HepG2 (cell line): ENCODE data around the gene ANKRD40. TPM values are rescaled to one million over a fixed set of nuclear protein-coding genes. Genes with fewer than 3 reads are reported as not detected.

Experiments used
- CBFB ChIP-seq: sonication (generic); formaldehyde crosslinking; IDR thresholded peaks from 2 replicates; pipeline ENCODE4 v1.4.0; 2020; ENCODE audit warnings: missing genetic modification reagents
- KAT8 ChIP-seq: IDR thresholded peaks from 2 replicates; pipeline ENCODE4 v1.6.1; 2016; ENCODE audit warnings: missing genetic modification reagents, missing compliant biosample characterization
- MAZ ChIP-seq, 2 experiments: sonication (generic) in 1 of 2; formaldehyde crosslinking in 1 of 2; IDR thresholded peaks; 2 replicates each; pipeline versions ENCODE4 v1.5.0 to v1.6.1; 2012 to 2020; ENCODE audit warnings: low read depth in 2 of 2, mild to moderate bottlenecking in 2 of 2, borderline replicate concordance in 1 of 2, improper control_type of control experiment in 1 of 2, low read length in 1 of 2, missing genetic modification reagents in 1 of 2, moderate library complexity in 1 of 2
- MTF2 ChIP-seq: sonication (generic); formaldehyde crosslinking; IDR thresholded peaks from 2 replicates; pipeline ENCODE4 v1.5.0; 2020; ENCODE audit warnings: missing genetic modification reagents, borderline replicate concordance
- NFE2L2 ChIP-seq: fragments of 150-350 bp; IDR thresholded peaks from 2 replicates; pipeline ENCODE4 v1.6.1; 2014; ENCODE audit warnings: low read length
- SIN3A ChIP-seq: IDR thresholded peaks from 2 replicates; pipeline ENCODE4 v1.6.1; 2011; ENCODE audit warnings: low read depth, mild to moderate bottlenecking, control low read depth, low read length, borderline replicate concordance
- SRSF4 ChIP-seq: fragments of 200-400 bp; formaldehyde crosslinking; IDR thresholded peaks from one replicate; pipeline ENCODE4 v1.6.1; 2018; ENCODE audit warnings: mild to moderate bottlenecking, low read depth, low read length, moderate library complexity; ENCODE audit not compliant: poor library complexity, severe bottlenecking
- ZBTB21 ChIP-seq: sonication (generic); formaldehyde crosslinking; IDR thresholded peaks from 2 replicates; pipeline ENCODE4 v1.4.0; 2020; ENCODE audit warnings: missing genetic modification reagents
- ZNF282 ChIP-seq: fragments of 450-650 bp; IDR thresholded peaks from 2 replicates; pipeline ENCODE4 v1.6.1; 2018; ENCODE audit not compliant: partially characterized antibody
- ZNF547 ChIP-seq: sonication (generic); formaldehyde crosslinking; IDR thresholded peaks from 2 replicates; pipeline ENCODE4 v1.5.1; 2020; ENCODE audit warnings: mild to moderate bottlenecking, missing genetic modification reagents
- polyA plus RNA-seq, 8 experiments: library from polyadenylated mRNA; depleted of rRNA in 3 of 8; stranded (reverse) in 7 of 8; unstranded in 1 of 8; fragments of >200 nt; fragmentation: Illumina TruSeq in 4 of 8; extraction: Trizol in 4 of 8; gene quantifications; 2 replicates each; pipeline versions ENCODE4 v1.2.1 to v1.2.3, GENCODE V29; 2011 to 2016; ENCODE audit warnings: low read depth in 4 of 8, missing spikeins in 1 of 8, mixed read lengths in 1 of 8; ENCODE audit not compliant: insufficient read depth in 1 of 8
- total RNA-seq, 5 experiments: library from RNA; depleted of rRNA; stranded (reverse); fragments of >200 nt; fragmentation: Illumina TruSeq; extraction: Trizol; gene quantifications; 2 replicates each; pipeline ENCODE4 v1.2.3, GENCODE V29; 2016; ENCODE audit warnings: low read depth in 1 of 5
- TF ChIP-seq, protein P1 (sequence below), 2 experiments: fragments of 450-650 bp in 1 of 2; sonication (generic) in 1 of 2; formaldehyde crosslinking in 1 of 2; IDR thresholded peaks; 2 replicates each; pipeline versions ENCODE4 v1.6.1 to v1.8.0; 2016 to 2022; ENCODE audit warnings: antibody characterized with exemption in 1 of 2, mild to moderate bottlenecking in 1 of 2, missing genetic modification reagents in 1 of 2
- TF ChIP-seq, protein P2 (sequence below): sonication (generic); formaldehyde crosslinking; IDR thresholded peaks from 2 replicates; pipeline ENCODE4 v1.5.0; 2020; ENCODE audit warnings: mild to moderate bottlenecking, missing genetic modification reagents
- TF ChIP-seq, protein P3 (sequence below): IDR thresholded peaks from 2 replicates; pipeline ENCODE4 v1.6.1; 2016; ENCODE audit warnings: low read depth, borderline replicate concordance
- TF ChIP-seq, protein P4 (sequence below): sonication (generic); formaldehyde crosslinking; IDR thresholded peaks from 2 replicates; pipeline ENCODE4 v1.8.0; 2022; ENCODE audit warnings: missing genetic modification reagents, mild to moderate bottlenecking, moderate library complexity, borderline replicate concordance

Gene ANKRD40
- total and polyA plus RNA-seq, 2 of the 13 experiments (the other 11 are each of a cell fraction or from before 2014, with no cell fraction given), result 35.0 to 46.4 TPM

DNA sequence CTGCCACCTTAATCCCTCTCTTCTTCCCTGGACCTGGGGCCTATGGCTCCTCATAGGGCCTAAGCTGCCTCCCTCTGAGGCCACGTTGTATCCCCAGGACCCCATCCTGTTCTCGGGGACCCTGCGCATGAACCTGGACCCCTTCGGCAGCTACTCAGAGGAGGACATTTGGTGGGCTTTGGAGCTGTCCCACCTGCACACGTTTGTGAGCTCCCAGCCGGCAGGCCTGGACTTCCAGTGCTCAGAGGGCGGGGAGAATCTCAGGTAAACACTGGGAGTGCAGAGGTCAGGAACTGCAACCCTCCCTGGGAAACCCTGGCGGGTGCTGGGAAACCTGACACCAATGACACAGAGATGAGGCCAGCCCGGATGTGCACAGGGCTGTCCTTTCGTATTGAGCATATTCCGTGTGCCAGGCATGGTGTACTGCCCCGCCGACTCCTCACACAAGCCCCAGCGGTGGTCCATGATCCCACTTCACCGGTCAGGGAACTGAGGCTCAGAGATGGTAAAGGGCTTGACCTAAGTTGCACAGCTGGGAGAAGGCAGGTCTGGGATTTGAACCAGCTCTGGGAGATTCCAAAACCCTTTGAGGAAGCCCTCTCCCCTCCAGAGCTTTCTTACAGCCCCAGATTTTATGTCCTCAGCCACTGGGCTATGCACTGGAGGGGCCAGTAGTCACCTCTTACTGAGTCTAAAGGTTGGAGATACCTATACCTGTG lies 22.9 kb downstream of the ANKRD40 start (continued):
- TF ChIP-seq, protein P1, sequence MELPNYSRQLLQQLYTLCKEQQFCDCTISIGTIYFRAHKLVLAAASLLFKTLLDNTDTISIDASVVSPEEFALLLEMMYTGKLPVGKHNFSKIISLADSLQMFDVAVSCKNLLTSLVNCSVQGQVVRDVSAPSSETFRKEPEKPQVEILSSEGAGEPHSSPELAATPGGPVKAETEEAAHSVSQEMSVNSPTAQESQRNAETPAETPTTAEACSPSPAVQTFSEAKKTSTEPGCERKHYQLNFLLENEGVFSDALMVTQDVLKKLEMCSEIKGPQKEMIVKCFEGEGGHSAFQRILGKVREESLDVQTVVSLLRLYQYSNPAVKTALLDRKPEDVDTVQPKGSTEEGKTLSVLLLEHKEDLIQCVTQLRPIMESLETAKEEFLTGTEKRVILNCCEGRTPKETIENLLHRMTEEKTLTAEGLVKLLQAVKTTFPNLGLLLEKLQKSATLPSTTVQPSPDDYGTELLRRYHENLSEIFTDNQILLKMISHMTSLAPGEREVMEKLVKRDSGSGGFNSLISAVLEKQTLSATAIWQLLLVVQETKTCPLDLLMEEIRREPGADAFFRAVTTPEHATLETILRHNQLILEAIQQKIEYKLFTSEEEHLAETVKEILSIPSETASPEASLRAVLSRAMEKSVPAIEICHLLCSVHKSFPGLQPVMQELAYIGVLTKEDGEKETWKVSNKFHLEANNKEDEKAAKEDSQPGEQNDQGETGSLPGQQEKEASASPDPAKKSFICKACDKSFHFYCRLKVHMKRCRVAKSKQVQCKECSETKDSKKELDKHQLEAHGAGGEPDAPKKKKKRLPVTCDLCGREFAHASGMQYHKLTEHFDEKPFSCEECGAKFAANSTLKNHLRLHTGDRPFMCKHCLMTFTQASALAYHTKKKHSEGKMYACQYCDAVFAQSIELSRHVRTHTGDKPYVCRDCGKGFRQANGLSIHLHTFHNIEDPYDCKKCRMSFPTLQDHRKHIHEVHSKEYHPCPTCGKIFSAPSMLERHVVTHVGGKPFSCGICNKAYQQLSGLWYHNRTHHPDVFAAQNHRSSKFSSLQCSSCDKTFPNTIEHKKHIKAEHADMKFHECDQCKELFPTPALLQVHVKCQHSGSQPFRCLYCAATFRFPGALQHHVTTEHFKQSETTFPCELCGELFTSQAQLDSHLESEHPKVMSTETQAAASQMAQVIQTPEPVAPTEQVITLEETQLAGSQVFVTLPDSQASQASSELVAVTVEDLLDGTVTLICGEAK (IDR thresholded peaks at IDR 0.05), result no peak
- TF ChIP-seq, protein P1 (CRISPR knock-in tag; IDR thresholded peaks at IDR 0.05), result peak; percentile 87
- no peak for TF ChIP-seq ZNF282
- TF ChIP-seq, protein P2, sequence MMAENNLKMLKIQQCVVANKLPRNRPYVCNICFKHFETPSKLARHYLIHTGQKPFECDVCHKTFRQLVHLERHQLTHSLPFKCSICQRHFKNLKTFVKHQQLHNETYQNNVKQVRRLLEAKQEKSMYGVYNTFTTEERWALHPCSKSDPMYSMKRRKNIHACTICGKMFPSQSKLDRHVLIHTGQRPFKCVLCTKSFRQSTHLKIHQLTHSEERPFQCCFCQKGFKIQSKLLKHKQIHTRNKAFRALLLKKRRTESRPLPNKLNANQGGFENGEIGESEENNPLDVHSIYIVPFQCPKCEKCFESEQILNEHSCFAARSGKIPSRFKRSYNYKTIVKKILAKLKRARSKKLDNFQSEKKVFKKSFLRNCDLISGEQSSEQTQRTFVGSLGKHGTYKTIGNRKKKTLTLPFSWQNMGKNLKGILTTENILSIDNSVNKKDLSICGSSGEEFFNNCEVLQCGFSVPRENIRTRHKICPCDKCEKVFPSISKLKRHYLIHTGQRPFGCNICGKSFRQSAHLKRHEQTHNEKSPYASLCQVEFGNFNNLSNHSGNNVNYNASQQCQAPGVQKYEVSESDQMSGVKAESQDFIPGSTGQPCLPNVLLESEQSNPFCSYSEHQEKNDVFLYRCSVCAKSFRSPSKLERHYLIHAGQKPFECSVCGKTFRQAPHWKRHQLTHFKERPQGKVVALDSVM (CRISPR knock-in tag), result peak; percentile 85
- peak; percentile 95 for TF ChIP-seq CBFB (CRISPR knock-in tag)
- peak; percentile 81; the same call in 1 of the 2 replicates for TF ChIP-seq ZNF547 (CRISPR knock-in tag)
- TF ChIP-seq, protein P3, sequence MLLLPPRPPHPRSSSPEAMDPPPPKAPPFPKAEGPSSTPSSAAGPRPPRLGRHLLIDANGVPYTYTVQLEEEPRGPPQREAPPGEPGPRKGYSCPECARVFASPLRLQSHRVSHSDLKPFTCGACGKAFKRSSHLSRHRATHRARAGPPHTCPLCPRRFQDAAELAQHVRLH, result peak; percentile 99
- TF ChIP-seq SRSF4, result no peak
- TF ChIP-seq, protein P4, sequence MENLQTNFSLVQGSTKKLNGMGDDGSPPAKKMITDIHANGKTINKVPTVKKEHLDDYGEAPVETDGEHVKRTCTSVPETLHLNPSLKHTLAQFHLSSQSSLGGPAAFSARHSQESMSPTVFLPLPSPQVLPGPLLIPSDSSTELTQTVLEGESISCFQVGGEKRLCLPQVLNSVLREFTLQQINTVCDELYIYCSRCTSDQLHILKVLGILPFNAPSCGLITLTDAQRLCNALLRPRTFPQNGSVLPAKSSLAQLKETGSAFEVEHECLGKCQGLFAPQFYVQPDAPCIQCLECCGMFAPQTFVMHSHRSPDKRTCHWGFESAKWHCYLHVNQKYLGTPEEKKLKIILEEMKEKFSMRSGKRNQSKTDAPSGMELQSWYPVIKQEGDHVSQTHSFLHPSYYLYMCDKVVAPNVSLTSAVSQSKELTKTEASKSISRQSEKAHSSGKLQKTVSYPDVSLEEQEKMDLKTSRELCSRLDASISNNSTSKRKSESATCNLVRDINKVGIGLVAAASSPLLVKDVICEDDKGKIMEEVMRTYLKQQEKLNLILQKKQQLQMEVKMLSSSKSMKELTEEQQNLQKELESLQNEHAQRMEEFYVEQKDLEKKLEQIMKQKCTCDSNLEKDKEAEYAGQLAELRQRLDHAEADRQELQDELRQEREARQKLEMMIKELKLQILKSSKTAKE (CRISPR knock-in tag), result peak; percentile 91; the same call in 1 of the 2 replicates
- TF ChIP-seq MTF2 (CRISPR knock-in tag), result no peak; the same call in 1 of the 2 replicates
- no peak for TF ChIP-seq NFE2L2
- peak; percentile 70; the same call in 1 of the 2 replicates for TF ChIP-seq SIN3A
- 0 out of 2 replicates have a peak, but pooled peaks have one; percentile 52 for TF ChIP-seq ZBTB21 (CRISPR knock-in tag)
- TF ChIP-seq KAT8 (CRISPR knock-in tag), result peak; percentile 91
- peak; percentile 73; the same call in 1 of the 2 replicates for TF ChIP-seq MAZ (IDR thresholded peaks at IDR 0.05; ENCODE audit: borderline replicate concordance, low read depth, low read length)
- peak; percentile 98 for TF ChIP-seq MAZ (CRISPR knock-in tag; IDR thresholded peaks at IDR 0.05; ENCODE audit: low read depth)
